NCI-H345 treated with DMSO at 0.1 percent for 48 hours (cell line): ENCODE results near the gene ARHGEF16.

Experiments used
- DNase-seq: peaks from one replicate; lab custom pipeline; 2025; ENCODE audit not compliant: unreplicated experiment; lab: John Stamatoyannopoulos, UW

The ARHGEF16 gene

DNA sequence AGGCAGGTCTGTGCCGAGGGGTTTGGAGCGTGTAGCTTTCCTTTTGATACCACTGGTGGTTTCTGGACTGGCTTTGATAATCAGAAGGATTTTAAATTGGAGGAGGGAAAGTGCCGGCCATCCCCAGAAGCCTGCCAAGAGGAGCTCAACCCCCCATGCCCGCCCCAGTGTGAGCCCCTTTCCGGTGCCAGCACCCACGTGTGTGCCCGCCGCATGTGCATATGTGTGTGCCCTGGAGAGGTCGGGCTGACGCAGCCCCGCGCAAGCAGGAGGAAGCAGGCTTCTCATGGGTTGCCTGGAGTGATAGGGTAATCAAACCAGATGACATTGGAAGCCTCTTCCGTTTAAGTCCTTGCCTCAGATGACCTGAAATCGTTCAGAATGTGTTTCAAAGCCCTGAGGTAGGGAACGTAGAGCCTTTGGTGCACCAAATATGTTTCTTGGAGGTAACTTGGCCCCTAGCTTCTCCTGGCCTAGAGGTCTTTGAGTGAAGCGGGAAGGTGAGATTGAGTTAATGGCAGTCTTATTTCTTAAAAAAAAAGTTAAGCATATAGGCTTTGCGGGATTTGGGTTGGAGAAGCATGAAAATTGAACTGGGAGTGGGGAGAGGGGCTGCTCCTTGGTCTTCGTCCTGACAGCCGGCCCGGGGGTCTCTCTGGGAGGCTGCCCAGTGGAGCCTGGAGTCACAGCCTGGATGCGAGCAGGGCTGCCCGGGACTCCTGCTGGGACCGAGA, 34.1 kb upstream of the ARHGEF16 start:
- DNase-seq: no peak

DNA sequence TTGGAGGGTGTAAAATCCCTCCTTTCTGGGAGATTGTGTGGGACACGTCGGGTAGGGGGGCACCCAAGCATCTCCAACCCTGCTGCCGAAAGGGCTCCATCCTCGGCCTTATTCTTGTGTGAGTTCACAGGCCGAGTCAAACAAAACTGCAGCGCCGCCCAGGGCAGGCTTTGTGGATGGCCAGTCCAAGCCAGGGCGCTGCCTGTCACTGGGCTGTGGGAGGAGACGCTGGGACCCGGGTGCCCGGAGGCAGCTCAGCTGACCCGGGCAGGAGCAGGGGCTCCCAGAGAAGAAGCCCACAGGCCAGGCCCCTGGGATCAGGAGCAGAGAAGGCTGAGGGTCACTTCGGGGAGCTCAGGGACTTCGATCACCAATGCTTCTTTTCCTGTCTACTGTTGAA, 31.8 kb upstream of the ARHGEF16 start:
- DNase-seq: no peak

DNA sequence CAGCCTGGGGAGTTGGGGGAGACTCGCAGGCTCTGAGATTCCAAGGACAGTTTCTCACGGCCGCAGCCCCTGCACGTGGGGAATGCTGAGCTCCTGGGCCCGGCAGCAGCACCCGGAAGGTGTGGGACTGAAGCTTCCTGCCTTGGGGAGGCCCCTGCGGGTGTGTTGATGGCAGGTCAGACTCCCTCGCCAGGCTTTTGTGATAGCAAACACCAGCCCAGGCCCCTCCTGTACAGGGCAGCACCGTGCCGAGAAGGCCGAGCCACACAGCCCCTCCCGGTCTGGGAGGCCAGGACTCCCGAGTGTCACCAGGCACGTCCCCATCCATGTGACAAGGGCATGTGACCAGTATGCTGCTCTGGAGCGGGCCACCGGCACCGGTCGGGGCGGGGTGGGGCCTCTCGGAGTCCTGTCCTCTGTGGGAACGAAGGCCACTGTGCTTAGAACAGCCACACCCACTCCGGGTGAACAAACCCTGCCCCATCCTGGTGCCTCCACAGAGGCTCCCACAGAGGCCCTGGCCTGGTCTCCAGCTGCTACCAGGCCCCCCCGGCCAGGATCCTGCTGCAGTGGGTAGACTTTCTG, 31.1 kb upstream of the ARHGEF16 start:
- DNase-seq: no peak

DNA sequence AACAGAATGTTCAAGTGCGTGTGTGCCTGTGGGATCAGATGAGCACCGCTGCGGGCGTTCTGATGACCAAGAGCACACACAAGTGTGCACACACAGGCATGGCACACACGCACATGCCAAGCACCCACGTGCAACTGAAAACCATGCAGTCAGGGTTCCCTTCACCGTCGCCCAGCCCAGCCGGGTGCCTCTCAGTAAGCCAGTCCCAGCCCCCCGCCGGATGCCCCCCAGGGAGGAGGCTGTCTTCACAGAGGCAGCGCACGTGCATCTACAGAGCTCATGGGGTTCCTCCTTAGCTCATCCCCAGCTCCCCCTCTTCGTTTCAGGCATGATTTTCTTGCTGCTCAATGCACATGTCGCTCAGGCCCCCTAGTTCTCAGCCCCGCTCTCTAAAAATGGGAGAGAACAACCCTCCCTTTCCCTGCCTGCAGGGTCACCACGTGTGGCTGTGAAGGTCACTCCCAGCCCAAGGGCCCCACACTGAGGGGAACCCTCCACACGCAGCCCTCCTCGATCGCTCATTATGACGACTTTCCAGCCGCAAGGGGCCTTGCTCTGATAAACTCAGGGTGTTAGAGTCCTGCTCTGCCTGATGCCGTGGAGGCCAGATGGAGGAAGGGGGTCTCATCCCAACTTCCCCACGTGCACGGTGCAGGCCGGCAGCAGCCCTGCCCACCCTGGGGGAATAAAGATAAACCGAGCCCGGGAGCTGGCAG, 30.4 kb upstream of the ARHGEF16 start:
- no peak for DNase-seq

DNA sequence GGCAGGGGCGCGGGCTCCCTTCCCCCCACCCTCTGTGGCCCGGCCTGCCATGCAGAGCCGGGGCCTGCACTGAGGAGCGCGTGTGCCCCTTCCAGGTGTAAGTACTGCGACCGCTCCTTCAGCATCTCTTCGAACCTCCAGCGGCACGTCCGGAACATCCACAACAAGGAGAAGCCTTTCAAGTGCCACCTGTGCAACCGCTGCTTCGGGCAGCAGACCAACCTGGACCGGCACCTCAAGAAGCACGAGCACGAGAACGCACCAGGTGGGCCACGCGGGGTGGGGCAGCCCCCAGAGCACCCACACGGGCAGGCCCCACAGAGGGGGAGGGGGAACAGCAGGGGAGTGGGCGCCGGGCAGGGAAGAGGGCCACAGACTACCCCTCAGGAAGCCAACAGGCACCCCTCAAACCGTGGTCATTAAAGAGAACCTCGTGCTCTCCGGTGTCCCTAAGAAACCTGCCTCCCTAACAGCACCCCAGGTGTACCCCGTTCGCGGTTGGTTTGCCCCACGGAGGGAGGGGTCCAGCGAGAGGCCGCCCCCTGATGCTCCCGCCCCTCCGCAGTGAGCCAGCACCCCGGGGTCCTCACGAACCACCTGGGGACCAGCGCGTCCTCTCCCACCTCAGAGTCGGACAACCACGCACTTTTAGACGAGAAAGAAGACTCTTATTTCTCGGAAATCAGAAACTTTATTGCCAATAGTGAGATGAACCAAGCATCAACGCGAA, 28.8 kb upstream of the ARHGEF16 start:
- DNase-seq: no peak

DNA sequence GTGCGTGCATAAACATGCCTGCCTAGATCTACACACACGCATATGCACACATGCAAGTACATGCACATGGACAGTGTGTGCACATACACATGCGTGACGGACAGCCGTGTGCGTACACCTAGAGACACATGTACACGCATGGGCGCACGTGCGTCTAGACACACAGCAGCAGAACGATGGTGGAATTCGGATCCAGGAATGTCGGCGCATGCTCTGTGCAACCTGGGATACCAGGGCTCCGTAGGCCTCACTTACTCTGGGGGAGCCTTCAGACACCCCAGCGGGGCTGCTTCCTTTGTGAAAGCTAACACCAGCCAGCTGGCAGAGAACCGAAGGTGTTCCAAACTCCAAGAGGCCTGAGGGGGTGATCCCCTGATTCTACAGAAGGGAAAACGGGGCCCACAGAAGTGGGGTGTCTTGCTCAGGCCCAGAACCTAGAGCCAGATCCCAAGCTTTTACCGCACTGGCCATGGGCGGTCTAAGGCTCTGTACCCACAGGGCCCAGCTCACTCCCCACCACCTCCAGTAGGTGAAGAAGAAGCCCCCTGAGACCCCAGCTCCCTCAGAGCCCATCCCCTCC, 27.4 kb upstream of the ARHGEF16 start:
- DNase-seq: no peak

DNA sequence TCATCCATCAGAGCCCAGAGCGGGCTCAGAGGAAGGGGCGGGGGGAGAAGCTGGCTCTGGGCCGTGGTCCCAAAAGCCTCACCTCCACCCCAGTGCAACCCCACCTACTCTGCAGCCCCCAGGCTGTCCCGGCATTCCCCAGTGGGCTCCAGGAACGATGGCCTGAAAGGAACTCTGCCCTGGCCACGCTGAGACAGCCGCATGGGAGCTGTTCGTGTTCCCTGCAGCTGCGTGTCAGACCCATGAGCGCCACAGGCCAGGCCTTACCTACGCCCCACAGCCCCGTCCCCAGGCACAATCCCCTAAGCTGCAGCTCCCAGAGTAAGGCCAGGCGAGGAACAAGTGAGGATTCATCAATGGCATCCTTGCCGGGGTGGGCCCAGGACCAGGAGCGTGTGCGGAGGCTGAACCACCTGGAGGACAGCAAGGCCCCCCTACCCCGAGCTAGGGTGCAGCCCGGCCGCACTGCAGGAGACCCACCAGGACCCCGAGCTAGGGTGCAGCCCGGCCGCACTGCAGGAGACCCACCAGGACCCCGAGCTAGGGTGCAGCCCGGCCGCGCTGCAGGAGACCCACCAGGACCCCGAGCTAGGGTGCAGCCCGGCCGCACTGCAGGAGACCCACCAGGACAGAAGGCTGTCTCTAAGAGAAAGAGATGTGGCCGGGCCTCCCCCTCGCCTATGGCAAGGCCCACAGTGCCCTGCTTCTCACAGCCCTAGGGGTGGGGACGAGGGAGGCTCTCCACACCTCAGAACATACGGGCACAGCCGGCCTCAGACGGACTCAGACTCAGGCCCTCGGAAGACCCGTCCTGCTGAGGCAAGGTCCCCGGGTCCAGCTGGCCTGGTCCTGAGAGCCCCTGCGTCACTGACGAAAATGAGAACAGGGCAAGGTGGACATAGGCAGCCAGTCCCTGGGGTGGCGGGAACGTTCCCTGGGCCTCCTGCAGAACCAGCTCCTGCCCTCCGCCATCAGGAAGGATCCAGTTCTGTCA, 26.5 kb upstream of the ARHGEF16 start:
- DNase-seq: no peak

DNA sequence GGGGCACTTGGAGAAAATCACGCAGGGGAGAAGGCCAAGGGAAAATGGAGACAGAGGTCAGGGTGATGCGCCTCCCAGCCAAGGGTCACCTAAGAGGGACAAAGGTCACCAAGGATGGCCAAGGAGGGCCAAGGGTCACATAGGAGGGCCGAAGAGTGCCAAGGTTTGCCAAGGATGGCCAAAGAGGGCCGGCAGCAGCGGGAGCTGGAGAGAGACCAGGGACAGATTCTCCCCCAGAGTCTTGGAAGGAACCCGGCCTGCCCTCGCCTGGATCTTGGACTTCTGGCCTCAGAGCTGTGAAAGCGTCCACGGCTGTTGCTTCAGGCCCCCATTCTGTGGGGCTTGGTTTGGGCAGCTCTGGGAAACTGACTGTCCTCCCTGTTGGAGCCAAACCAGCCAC, 25.6 kb upstream of the ARHGEF16 start:
- DNase-seq: no peak

DNA sequence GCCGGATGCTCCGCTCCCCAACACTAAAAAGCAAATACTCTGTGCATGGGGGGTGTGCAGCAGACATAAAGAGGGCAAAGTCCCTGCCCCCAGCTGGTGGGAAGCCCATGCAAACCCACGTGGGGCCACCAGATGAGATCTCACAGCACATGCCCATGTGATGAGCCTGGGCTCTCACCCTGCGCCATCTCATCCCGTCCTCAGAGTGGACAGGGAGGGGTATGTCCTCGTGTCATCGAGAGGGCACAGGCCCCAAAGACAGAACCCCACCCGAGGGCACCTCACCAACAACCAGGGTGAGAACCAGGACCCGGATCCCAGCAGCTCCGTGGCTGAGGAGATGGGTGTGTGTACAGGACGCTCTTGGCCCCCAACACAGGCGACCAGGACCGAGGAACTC, 25.1 kb upstream of the ARHGEF16 start:
- DNase-seq: no peak

DNA sequence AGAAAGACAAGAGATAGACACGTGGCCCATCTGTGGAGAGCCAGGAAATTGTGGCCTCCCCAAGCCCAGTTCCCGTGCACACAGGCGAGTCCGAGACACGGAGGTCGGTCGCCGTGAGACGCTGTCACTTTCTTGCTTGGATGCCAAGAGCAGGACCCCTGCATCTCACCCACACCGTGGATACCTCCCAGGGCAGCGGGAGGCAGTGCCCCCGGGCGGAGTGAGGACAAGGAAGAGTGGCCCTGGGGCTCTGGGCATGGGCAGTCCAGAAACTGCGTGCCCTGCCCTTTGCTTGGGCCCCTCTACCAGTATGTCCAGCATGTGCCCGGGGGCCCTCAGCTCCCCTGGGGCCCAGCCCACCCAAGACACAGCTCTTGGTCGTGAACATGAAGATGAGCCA, 24.7 kb upstream of the ARHGEF16 start:
- DNase-seq: no peak

DNA sequence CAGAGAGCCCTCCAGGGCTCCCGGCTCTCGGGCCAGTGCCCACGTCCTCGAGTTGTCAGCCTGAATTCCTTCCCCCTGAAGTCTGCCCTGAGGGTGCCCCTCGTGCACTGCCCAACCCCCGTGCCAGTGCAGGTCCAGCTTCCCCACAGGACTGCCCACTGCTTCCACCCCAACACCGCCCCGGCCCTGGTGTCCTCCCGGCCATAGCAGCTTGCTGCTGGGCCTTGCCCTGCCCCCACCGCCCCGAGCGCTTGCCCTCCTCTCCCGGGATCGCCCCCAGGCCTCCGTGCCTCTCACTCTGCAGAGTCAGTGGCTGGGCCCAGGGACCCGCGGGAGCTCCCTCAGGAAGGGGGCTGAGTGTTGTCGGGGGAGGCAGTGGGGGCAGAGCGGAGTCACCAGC, 24.1 kb upstream of the ARHGEF16 start:
- no peak for DNase-seq

DNA sequence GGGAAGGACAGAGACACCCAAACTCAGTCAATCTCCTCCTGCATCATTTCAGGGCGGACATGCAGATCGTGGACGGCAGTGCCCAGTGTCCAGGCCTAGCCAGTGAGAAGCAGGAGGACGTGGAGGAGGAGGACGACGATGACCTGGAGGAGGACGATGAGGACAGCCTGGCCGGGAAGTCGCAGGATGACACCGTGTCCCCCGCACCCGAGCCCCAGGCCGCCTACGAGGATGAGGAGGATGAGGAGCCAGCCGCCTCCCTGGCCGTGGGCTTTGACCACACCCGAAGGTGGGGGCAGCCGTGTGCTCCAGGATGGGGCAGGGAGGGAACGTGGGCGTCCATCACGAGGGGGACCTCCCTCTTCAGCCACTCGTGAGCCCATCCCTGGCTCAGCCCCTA, 23.6 kb upstream of the ARHGEF16 start:
- DNase-seq: no peak

DNA sequence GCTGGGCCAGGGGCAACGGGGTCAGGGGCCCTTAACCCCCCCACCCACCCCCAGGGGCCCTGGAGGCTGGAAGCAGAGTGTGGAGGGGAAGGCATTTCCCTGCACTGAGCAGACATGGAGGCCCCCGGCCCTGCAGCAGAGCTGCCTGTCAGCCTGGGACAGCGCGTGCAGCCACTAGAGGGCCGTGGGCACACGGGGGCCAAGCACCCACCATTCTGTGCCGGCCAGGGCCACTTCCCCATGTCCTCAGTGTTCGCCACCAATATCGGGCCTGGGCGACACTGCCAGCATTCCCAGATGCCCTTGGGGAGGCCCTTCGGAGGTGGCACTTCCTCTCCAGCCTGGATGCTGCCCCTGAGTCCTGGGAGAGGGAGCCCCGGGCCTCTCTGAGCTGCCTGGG, 23.2 kb upstream of the ARHGEF16 start:
- DNase-seq: no peak

DNA sequence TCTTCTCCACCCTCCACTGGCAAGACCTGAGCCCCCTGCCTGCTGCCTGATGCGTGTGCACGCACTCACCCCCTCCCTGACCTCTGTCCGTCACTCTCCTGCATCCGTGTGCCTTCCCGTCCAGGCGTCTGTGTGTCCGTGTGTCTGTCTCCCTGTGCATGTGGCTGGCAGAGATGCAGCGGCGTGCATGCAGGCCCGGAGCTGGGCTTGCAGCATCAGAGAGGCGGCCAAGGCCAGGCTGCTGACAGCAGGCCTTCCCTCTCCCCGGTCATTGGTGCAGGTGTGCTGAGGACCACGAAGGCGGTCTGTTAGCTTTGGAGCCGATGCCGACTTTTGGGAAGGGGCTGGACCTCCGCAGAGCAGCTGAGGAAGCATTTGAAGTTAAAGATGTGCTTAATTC, 22.8 kb upstream of the ARHGEF16 start:
- DNase-seq: no peak

DNA sequence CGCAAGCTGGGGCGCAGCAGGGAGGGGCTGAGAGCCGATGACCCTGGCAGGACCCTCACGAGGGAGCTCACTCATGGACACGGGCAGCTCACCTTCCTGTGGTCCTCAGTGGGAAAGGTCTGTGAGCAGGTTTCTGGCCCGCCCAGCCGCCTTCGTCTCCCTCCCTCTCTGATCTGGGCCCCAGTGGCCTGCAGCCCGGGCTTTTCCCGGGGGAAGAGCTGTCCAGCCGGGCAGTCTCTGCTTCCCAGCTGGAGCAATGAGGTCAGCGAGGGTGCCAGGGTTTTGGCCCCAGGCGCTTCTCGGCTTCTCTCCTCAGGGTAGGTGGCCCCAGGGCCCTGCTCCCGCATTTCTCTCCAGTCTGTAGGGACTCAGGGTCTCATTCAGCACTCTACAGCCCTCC, 22.2 kb upstream of the ARHGEF16 start:
- DNase-seq: no peak

DNA sequence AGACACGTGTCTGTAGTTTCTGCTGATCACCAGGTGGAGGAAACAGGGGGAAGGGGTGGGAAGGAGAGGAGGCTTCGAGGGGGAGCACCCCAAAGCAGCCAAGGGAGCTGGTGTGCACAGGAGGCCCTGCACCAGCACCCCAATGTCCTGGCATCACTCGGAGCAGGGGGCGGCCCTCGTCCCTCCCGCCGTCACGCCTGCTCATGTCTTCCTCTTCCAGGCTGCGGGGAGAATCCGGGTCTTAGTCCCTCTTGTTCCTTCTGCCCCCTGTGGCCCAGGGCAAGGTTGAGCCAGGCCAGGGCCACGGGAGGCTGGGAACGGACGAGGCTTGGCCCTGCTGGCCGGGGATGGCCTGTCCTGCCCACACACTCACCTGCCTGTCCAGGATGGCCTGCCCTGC, 21.4 kb upstream of the ARHGEF16 start:
- DNase-seq: no peak

DNA sequence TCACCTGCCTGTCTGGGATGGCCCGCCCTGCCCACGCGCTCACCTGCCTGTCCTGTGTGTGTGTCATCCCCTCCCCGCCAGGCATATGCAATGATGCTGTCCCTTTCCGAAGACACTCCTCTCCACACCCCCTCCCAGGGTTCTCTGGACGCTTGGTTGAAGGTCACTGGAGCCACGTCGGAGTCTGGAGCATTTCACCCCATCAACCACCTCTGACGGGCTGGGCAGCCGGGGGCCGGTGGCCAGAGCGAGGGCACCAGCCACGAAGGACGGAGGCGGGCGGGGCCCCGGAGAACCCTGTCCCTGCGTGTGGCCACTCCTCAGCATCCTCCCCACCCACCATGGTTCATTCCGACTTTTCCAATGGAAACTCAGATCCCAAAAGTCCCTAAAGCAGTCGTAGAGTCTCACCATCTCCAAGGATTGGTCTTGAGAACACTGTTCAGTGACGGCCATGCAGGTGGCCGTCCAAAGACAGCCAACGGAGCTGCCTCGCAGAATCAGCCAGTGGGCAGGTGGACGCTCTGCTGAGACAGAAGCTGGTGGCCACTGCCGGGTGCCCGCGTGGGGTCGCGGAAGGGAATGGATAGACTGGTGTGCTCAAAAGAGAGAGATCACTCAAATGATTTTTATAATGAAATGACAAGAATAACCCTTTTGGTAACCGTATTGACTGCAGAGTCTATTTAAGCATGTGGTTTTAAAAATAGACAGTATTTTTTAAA, 20.7 kb upstream of the ARHGEF16 start:
- DNase-seq: no peak

DNA sequence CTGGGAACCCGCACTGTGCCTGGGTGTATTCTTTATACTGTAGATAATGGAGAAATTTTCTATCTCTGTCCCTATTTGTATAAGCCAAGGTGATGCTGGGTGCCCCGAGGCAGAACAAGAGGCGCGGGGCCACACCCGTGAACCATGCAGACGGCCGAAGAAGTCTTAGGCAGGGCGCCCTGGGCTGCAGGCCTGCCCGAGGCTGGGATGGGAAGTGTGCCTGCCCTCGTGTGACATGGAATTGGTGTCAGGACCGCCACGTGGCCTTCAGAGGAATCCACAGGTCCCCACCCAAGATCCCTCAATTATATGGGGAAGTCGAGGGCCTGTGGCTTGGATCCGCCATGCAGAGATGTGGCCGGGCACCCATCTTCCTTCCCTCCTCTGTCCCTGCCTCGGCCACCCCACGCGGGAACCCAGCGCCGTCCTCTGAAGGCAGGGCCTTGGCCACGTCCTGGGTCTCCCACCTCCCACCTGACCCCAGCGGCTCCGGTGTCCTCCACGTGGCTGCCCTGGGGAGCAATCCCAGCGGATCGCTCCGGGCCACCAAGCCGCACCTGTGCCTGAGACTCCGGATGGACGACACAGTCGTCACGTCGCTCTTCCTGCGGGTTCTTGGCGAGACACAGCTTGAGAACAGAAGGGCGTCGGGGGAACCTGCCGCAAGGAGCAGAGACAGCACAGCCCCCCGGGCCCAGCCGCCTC, 19.9 kb upstream of the ARHGEF16 start:
- DNase-seq: no peak

DNA sequence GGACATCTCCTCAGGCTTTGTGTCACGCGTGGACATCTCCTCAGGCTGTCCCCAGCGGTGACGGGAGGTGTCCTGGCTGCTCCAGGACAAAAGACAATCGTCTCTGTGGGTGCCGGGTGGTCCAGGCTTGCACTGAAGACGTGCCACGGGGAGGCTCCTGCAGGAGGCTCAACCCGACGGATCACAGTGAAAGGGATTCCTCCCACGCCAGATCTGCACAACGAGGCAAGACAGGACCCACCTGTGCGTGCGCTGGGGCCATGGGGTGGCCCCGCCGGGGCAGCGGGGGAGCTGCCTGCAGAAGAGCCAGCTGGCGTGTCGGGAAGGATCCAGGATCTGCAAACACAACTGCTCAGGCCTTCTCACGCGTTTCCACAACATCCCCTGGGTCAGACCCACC, 18.8 kb upstream of the ARHGEF16 start:
- DNase-seq: no peak
